IMR-90 (cell line): ENCODE data around the gene TBC1D1. TPM values are rescaled to one million over a fixed set of nuclear protein-coding genes. Genes with fewer than 3 reads are reported as not detected.

Source experiments
- ATAC-seq: fragments of 200-7000 bp; cut with Tn5 transposase; 2 replicates; pipeline ENCODE4 v1.9.1; 2020; ENCODE audit warnings: low read depth, mild to moderate bottlenecking, moderate library complexity
- BruUV-seq: library from RNA; stranded (reverse); fragments of 400-500 nt; replicated peaks from 2 replicates; lab custom pipeline; 2021; lab: Mats Ljungman, UMichigan
- CTCF ChIA-PET: fragments of 300-600 bp; formaldehyde crosslinking; extraction: SDS; loops from one replicate; lab custom pipeline; 2021; ENCODE audit warnings: antibody characterized with exemption; lab: Yijun Ruan, JAX
- POLR2A ChIA-PET: fragments of 300-600 bp; sonication (Branson Sonifier 250); formaldehyde crosslinking; loops from one replicate; lab custom pipeline; 2022; ENCODE audit warnings: antibody characterized with exemption; ENCODE audit not compliant: unreplicated experiment; lab: Charles Lee
- DNase-seq: peaks from one replicate; pipeline ENCODE4 v3.0.0; 2013
- H2AFZ ChIP-seq: replicated peaks from 2 replicates; pipeline ENCODE3; 2013; ENCODE audit warnings: low read length, mild to moderate bottlenecking; ENCODE audit not compliant: poor library complexity
- H2AK5ac ChIP-seq: 2 replicates; pipeline ENCODE4 v1.6.1; 2013; ENCODE audit warnings: low read depth, low read length, inconsistent platforms
- H2AK9ac ChIP-seq: replicated peaks from 2 replicates; pipeline ENCODE3; 2013; ENCODE audit warnings: mild to moderate bottlenecking, low read depth, low read length, moderate library complexity; ENCODE audit not compliant: poor library complexity
- H2BK120ac ChIP-seq: 2 replicates; pipeline ENCODE4 v1.6.1; 2013; ENCODE audit warnings: low read depth, low read length, inconsistent platforms
- H2BK15ac ChIP-seq: 3 replicates; pipeline ENCODE4 v1.6.1; 2013; ENCODE audit warnings: low read depth, low read length, inconsistent platforms
- H2BK20ac ChIP-seq: 2 replicates; pipeline ENCODE4 v1.6.1; 2013; ENCODE audit warnings: low read depth, mild to moderate bottlenecking, inconsistent platforms, low read length, moderate library complexity
- H2BK5ac ChIP-seq: 2 replicates; pipeline ENCODE4 v1.6.1; 2013; ENCODE audit warnings: mild to moderate bottlenecking, low read depth, low read length, inconsistent platforms; ENCODE audit not compliant: poor library complexity, severe bottlenecking
- H3K14ac ChIP-seq: replicated peaks from 2 replicates; pipeline ENCODE4 v1.6.1; 2013; ENCODE audit warnings: low read depth, low read length, inconsistent platforms
- H3K18ac ChIP-seq: 2 replicates; pipeline ENCODE4 v1.6.1; 2013; ENCODE audit warnings: low read depth, low read length, control low read depth
- H3K23ac ChIP-seq: 2 replicates; pipeline ENCODE4 v1.6.1; 2013; ENCODE audit warnings: low read depth, low read length, inconsistent platforms
- H3K27ac ChIP-seq: 2 replicates; pipeline ENCODE4 v1.5.1; 2013; ENCODE audit warnings: mild to moderate bottlenecking, control low read depth, low read length; ENCODE audit not compliant: insufficient read depth
- H3K27me3 ChIP-seq: 2 replicates; pipeline ENCODE4 v1.6.1; 2013; ENCODE audit warnings: low read length; ENCODE audit not compliant: control insufficient read depth, insufficient read depth
- H3K36me3 ChIP-seq: 2 replicates; pipeline ENCODE4 v1.6.1; 2013; ENCODE audit warnings: low read length, mixed read lengths; ENCODE audit not compliant: control insufficient read depth, insufficient read depth
- H3K4ac ChIP-seq: 2 replicates; pipeline ENCODE4 v1.6.1; 2013; ENCODE audit warnings: low read depth, low read length, inconsistent platforms
- H3K4me1 ChIP-seq: 2 replicates; pipeline ENCODE4 v1.6.1; 2013; ENCODE audit warnings: low read length, mixed read lengths; ENCODE audit not compliant: control insufficient read depth, insufficient read depth
- H3K4me2 ChIP-seq: 2 replicates; pipeline ENCODE4 v1.6.1; 2013; ENCODE audit warnings: low read depth, mild to moderate bottlenecking, control low read depth, low read length, moderate library complexity
- H3K4me3 ChIP-seq: 2 replicates; pipeline ENCODE4 v1.5.1; 2013; ENCODE audit warnings: low read depth, mild to moderate bottlenecking, control low read depth, low read length, moderate library complexity; ENCODE audit not compliant: insufficient read depth
- H3K56ac ChIP-seq: 2 replicates; pipeline ENCODE4 v1.6.1; 2013; ENCODE audit warnings: low read length, inconsistent platforms; ENCODE audit not compliant: insufficient read depth; ENCODE audit errors: extremely low read depth
- H3K79me1 ChIP-seq, 2 experiments: 2 replicates each; pipeline ENCODE4 v1.6.1; 2013; ENCODE audit warnings: low read length in 2 of 2, inconsistent platforms in 1 of 2, low read depth in 1 of 2
- H3K9ac ChIP-seq: 2 replicates; pipeline ENCODE4 v1.6.1; 2013; ENCODE audit warnings: low read depth, low read length, control low read depth
- H3K9me1 ChIP-seq: 2 replicates; pipeline ENCODE4 v1.6.1; 2013; ENCODE audit warnings: low read length, inconsistent platforms; ENCODE audit not compliant: insufficient read depth
- H3K9me3 ChIP-seq: 2 replicates; pipeline ENCODE4 v1.6.1; 2013; ENCODE audit warnings: low read length; ENCODE audit not compliant: control insufficient read depth, insufficient read depth
- H4K20me1 ChIP-seq: 2 replicates; pipeline ENCODE4 v1.6.1; 2013; ENCODE audit warnings: low read length, inconsistent platforms; ENCODE audit not compliant: insufficient read depth
- H4K5ac ChIP-seq: 2 replicates; pipeline ENCODE4 v1.6.1; 2013; ENCODE audit warnings: mild to moderate bottlenecking, low read depth, low read length, control low read depth
- H4K8ac ChIP-seq, 2 experiments: 2 replicates each; pipeline ENCODE4 v1.6.1; 2013; ENCODE audit warnings: low read depth in 2 of 2, low read length in 2 of 2, control low read depth in 1 of 2, inconsistent platforms in 1 of 2
- H4K91ac ChIP-seq: 2 replicates; pipeline ENCODE4 v1.6.1; 2013; ENCODE audit warnings: low read depth, low read length, inconsistent platforms; ENCODE audit not compliant: insufficient read depth
- BHLHE40 ChIP-seq: fragments of 150-350 bp; IDR thresholded peaks from 2 replicates; pipeline ENCODE4 v1.6.1; 2016; ENCODE audit warnings: mild to moderate bottlenecking, low read depth, low read length
- CEBPB ChIP-seq: IDR thresholded peaks from 2 replicates; pipeline ENCODE4 v1.6.1; 2012; ENCODE audit warnings: low read depth, low read length, improper control_type of control experiment
- CTCF ChIP-seq: conservative IDR thresholded peaks from 2 replicates; pipeline ENCODE4 v1.5.1; 2012; ENCODE audit warnings: mild to moderate bottlenecking, low read depth, low read length, improper control_type of control experiment
- ELK1 ChIP-seq: fragments of 150-350 bp; IDR thresholded peaks from 2 replicates; pipeline ENCODE4 v1.6.1; 2016; ENCODE audit warnings: low read depth, mild to moderate bottlenecking, low read length, moderate library complexity, borderline replicate concordance
- FOS ChIP-seq: fragments of 150-350 bp; IDR thresholded peaks from 2 replicates; pipeline ENCODE4 v1.6.1; 2016; ENCODE audit warnings: low read depth, low read length
- MAFK ChIP-seq: IDR thresholded peaks from 2 replicates; pipeline ENCODE4 v1.6.1; 2012; ENCODE audit warnings: low read depth, low read length, improper control_type of control experiment
- MAZ ChIP-seq: IDR thresholded peaks from 2 replicates; pipeline ENCODE4 v1.6.1; 2012; ENCODE audit warnings: low read depth, mild to moderate bottlenecking, low read length, improper control_type of control experiment, moderate library complexity, borderline replicate concordance
- MXI1 ChIP-seq: IDR thresholded peaks from 2 replicates; pipeline ENCODE4 v1.6.1; 2012; ENCODE audit warnings: low read depth, mild to moderate bottlenecking, low read length, moderate library complexity, borderline replicate concordance
- NFE2L2 ChIP-seq: fragments of 150-350 bp; IDR thresholded peaks from 2 replicates; pipeline ENCODE4 v1.6.1; 2016; ENCODE audit warnings: low read depth, mild to moderate bottlenecking, low read length
- RFX5 ChIP-seq: IDR thresholded peaks from 2 replicates; pipeline ENCODE4 v1.8.0; 2012; ENCODE audit warnings: low read depth, mild to moderate bottlenecking, low read length, moderate library complexity
- SMC3 ChIP-seq: fragments of 150-350 bp; IDR thresholded peaks from 2 replicates; pipeline ENCODE4 v1.6.1; 2016; ENCODE audit warnings: low read depth, mild to moderate bottlenecking, antibody characterized with exemption, low read length, moderate library complexity
- WGBS, 2 experiments: methylation state at CpG; one replicate each; pipeline versions ENCODE4 v1.1.5 to v1.1.7; 2013; ENCODE audit warnings: missing lambda C conversion rate in 2 of 2; ENCODE audit not compliant: insufficient read length in 1 of 2; ENCODE audit errors: extremely low coverage in 2 of 2; 5-methylcytosine and 5-hydroxymethylcytosine counted together
- dilution Hi-C: fragments of 300-500 bp; cut with HindIII; formaldehyde crosslinking; loops from one replicate; pipeline ENCODE4 v1.14.3; 2018; ENCODE audit warnings: low sequenced_read_pairs; ENCODE audit not compliant: unreplicated experiment
- in situ Hi-C: fragments of 300-500 bp; cut with MboI; formaldehyde crosslinking; loops from 3 replicates; pipeline ENCODE4 v1.14.3; 2019; ENCODE audit warnings: low sequenced_read_pairs, inconsistent platforms, mixed read lengths
- intact Hi-C: fragments of 100-400 bp; cut with micrococcal nuclease; formaldehyde crosslinking; loops from 2 replicates; pipeline ENCODE4 v1.10.0; 2022
- polyA plus RNA-seq, 3 experiments: library from polyadenylated mRNA; depleted of rRNA; stranded (reverse); fragments of >200 nt; gene quantifications; 2 replicates each; pipeline ENCODE4 v1.2.3, GENCODE V29; 2012; ENCODE audit warnings: low replicate concordance in 1 of 3
- total RNA-seq: library from RNA; depleted of rRNA; stranded (reverse); fragments of >200 nt; gene quantifications from 2 replicates; pipeline ENCODE4 v1.2.3, GENCODE V29; 2012

Gene TBC1D1
- total and polyA plus RNA-seq, 2 of the 4 experiments (the other 2 are of a cell fraction), result 42.4 to 104 TPM

- H4K91ac ChIP-seq, result no peak within 1 kb of the TSS
- no peak within 1 kb of the TSS for H2AK9ac ChIP-seq
- H3K9me3 ChIP-seq, result no peaks in the 10 kb centered on the region
- WGBS, 2 experiments, result 50% methylated on average over 1 of the region's 5 CpGs; no CpG with 5 or more reads in 1 of the 2 experiments
- intact Hi-C loops, result no loop called here
- H3K56ac ChIP-seq, result no peak within 1 kb of the TSS
- no peak within 1 kb of the TSS for H2AK5ac ChIP-seq
- no peak within 1 kb of the TSS for H4K8ac ChIP-seq
- ChIA-PET CTCF (interaction anchor here (0.6 to 1.3 kb wide), 2 partner anchors 16 to 158 kb away, joined by 3 read pairs; no protein-coding TSS in a partner anchor), POLR2A (no interaction called here)
- no peak within 1 kb of the TSS for H3K9ac ChIP-seq
- no peak within 1 kb of the TSS for H2BK15ac ChIP-seq
- no peak within 1 kb of the TSS for H4K5ac ChIP-seq
- in situ Hi-C loops, result no loop called here
- no peak within 1 kb of the TSS for H2BK20ac ChIP-seq
- no peaks in the 10 kb centered on the region for H3K9me1 ChIP-seq
- TF ChIP-seq RFX5 (no peak), NFE2L2 (no peak), ELK1 (no peak), SMC3 (no peak), MAFK (no peak), MXI1 (no peak), BHLHE40 (no peak), CEBPB (no peak), MAZ (no peak), CTCF (no peak), FOS (no peak)
- no peak within 1 kb of the TSS for H3K4me3 ChIP-seq
- ATAC-seq, result no peak
- H2AFZ ChIP-seq, result no peak within 1 kb of the TSS
- no peaks in the 10 kb centered on the region for H4K20me1 ChIP-seq
- H2BK5ac ChIP-seq, result no peak within 1 kb of the TSS
- dilution Hi-C loops, result no loop called here
- no TSS peak for BruUV-seq
- no peak within 1 kb of the TSS for H3K27ac ChIP-seq
- no peak within 1 kb of the TSS for H2BK120ac ChIP-seq
- H3K4me1 ChIP-seq, result no peaks in the 10 kb centered on the region
- H3K23ac ChIP-seq, result no peak within 1 kb of the TSS
- DNase-seq, result no peak
- no peak within 1 kb of the TSS for H3K4ac ChIP-seq
- H3K18ac ChIP-seq, result no peak within 1 kb of the TSS
- H3K14ac ChIP-seq, result no peak within 1 kb of the TSS
- no peak within 1 kb of the TSS for H3K4me2 ChIP-seq
- no peaks in the 10 kb centered on the region for H3K79me1 ChIP-seq
- H3K36me3 ChIP-seq, result no peaks in the 10 kb centered on the region
- peaks cover 23% of the 10 kb centered on the region for H3K27me3 ChIP-seq
Observed at GRCh38 chr4:37960098-37960497, 69.2 kb downstream of the TBC1D1 start, which contains the start of gene PTTG2. PTTG2 (plus strand) TSS chr4:37960398; CDS start chr4:37960435, 37 bp downstream.
